ENCODE data around the gene NFIC.
"Not testable (repeated sequence)": the region's sequence is repeated elsewhere in the genome, so short reads cannot be mapped to it uniquely, and the experiment has no call there.

NFIC gene

DNA sequence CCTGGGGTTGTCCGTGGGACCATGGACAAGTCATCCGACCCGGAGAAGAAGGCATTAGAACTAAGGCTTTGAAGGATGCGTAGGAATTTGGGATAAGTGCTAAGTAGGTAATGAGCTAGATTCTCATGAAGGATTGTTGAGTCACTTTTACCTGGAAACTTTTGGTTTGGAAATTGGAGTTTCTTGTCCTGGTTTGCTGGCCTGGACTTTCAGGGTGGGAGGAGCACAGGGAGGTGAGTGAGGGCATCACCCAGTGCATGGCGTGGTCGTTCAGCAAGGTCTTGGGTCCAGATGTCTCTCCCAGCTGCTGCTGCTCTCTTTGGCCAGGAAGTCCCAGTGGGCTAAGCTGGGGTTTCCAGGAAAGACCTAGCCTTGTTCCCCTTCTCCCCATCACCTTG lies 7.6 kb downstream of the NFIC start:
- DNase-seq (ENCODE audit: low read depth in 3 of 3) = no peak

DNA sequence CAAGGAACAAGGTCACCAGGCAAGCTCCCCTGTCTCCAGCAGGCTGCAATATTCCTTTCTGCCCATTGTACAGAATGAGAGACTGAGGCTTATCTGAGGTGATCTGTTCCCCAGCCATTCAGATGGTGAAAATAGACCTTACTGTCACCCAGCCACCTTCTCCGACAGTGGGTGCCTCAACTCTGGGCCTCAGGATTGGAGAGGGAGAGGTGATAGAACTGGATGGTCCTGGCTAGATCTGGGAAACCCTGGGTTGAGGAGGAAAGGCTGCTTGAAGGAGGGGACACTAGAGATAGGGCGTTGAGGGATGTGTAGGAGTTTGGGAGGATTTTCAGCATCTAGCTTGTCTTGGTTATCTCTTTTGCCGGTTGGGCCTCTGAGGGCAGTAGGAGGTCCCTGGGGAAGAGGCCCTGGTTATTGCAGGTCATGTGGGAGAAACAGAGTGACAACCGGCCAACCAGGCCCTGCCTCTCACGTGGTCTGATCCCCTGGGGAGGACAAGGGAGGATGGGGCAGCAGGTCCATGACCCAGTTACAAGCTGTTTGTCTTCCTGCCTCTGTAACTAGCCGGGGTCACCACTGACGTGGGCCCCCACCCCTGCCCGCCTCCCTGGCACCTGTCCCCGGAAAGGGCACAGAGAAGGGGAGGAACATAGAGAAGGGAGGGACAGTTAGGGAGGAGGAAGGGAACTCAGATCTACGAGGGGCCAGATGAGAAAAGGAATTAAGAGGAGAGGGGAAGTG lies 8.2 kb downstream of the NFIC start:
- no peak for DNase-seq (ENCODE audit: low read depth in 3 of 3)

DNA sequence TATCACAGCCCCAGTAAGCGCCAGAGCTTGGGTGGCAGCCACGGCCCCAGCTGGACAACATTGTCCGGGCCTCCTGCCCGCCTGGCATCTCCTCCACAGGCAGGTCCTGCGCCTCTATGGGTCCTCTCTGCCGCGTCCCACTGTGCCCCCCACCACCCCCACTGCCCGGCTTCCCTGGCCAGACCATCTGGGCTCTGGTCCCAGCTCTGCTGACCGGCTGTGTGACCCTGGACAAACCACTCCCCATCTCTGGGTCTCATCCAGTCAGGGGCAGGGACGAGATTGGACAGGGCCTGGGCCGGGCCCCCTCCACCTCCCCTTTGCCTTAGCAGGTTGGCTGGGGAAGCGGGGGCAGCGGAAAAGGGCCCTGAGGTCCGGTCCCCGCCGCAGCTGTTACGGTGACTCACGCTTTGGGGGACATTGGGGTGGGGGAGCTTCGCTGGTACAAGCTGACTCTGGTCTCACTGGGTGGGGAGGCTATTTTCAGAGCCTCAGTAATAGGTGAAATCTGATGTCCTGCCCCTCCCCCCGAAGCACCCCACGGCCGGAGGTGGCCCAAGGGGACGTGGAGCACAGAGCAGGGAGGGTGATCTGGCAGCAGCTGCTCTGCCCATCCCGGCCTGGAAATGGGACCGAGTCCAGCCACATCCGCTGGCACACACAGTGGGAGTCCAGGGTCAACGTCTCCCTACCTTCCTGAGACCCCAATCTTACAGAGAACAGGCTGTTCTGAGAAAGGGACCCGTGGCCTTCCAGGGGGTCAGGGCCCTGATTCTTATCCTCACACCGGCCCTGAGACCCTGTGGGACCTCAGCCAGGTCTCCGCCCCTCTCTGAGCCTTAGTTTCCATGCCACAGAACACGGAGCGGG lies 9.1 kb downstream of the NFIC start:
- no peak for DNase-seq (ENCODE audit: low read depth in 3 of 3)

DNA sequence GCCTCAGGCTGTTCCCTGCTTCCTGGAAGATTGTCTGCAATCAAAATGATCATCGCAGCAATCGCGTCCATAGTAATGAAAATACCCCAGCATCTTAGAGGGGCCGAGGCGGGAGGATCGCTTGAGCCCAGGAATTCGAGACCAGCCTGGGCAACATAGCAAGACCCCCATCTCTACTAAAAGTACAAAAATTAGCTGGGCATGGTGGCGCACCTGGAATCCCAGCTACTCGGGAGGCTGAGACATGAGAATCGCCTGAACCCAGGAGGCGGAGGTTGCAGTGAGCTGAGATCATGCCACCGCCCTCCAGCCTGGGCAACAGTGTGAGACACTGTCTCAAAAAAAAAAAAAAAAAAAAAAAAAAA lies 9.7 kb downstream of the NFIC start:
- not testable (repeated sequence) for DNase-seq (ENCODE audit: low read depth in 3 of 3)

DNA sequence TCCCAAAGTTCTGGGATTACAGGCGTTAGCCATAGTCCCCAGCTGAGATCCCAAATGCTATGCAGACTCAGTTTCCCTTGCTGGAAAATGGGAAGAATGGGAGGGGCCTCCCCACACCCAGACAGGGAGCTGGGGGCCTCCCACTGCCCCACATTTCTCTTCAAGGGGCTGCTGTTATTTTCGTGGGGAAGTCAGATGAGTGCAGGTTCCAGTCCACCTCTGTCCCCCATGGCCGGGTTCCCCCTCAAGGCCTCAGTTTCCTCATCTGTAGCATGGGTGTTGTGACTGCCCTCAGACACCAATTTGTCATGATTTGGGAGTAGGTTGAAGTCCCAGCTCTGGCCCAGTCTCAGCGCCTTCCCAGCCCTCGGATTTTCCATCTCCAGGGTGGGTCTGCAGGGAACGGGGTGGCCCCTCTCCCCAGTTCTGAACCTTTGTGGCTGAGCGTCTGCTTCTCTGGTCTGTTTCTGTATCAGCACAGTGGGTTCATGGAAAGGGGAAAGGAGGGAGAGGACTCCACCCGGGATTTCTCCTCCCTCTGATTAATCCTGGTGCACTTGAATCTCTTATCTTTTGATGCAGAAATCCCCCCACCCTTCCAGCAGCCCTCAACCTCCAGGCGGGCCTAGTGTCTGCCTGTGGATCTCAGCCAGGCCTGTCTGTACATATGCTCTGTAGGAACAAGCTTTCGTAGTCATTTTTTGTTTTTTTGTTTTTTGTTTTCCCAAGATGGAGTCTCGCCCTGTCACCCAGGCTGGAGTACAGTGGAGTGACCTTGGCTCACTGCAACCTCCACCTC lies 12.2 kb downstream of the NFIC start:
- no peak for DNase-seq (ENCODE audit: low read depth in 3 of 3)

DNA sequence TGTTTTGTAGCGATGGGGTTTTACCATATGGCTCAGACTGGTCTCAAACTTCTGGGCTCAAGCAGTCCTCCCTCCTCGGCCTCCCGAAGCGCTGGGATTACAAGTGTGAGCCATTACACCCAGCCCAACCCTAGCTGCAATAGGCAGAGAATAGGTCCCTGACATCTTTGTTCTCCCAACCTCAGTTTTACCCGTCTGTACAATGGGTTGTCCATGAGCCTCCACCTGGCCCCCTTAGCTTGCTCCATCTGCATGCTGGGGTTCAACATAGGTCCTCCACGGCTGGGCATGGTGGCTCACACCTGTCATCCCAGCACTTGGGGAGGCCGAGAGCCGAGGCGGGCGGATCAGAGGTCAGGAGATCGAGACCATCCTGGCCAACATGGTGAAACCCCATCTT lies 14.4 kb downstream of the NFIC start:
- DNase-seq (ENCODE audit: low read depth in 3 of 3) = no peak

DNA sequence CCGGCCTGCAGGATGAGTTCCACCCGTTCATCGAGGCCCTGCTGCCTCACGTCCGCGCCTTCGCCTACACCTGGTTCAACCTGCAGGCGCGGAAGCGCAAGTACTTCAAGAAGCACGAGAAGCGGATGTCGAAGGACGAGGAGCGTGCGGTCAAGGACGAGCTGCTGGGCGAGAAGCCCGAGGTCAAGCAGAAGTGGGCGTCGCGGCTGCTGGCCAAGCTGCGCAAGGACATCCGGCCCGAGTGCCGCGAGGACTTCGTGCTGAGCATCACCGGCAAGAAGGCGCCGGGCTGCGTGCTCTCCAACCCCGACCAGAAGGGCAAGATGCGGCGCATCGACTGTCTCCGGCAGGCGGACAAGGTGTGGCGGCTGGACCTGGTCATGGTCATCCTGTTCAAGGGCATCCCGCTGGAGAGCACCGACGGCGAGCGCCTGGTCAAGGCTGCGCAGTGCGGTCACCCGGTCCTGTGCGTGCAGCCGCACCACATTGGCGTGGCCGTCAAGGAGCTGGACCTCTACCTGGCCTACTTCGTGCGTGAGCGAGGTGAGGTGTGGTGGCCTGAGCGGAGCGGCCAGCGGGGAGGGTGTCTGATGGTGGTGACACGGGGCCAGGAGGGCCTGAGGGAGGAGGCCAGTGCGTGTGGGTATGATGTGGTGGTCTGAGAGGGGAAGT lies 15.5 kb downstream of the NFIC start:
- no peak for DNase-seq (ENCODE audit: low read depth in 3 of 3)

DNA sequence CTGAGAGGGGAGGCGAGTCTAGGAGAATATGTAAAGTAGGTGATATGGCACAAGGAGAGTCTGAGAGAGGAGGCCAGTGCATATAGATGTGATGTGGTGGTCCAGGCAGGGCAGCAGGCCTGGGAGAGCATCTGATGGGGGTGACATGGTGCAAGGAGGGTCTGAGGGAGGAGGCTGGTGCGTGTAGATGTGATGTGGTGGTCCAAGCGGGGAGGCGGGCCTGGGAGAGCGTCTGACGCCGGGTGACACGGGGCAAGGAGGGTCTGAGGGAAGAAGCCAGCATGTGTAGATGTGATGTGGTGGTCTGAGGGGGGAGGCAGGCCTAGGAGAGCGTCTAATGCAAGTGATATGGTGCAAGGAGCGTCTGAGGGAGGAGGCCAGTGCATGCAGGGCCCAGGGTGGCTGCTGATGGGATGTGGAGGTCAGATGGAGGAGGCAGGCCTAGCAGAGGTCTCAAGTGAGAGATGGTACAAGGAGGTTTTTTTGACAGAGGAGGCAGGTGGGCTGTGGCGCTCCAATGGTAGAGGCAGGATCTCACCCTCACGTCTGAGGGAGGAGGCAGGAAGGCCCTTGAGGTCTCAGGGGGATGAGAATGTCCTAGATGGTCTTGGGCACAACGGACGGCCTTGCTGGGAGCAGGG lies 16.2 kb downstream of the NFIC start:
- no peak for DNase-seq (ENCODE audit: low read depth in 3 of 3)

DNA sequence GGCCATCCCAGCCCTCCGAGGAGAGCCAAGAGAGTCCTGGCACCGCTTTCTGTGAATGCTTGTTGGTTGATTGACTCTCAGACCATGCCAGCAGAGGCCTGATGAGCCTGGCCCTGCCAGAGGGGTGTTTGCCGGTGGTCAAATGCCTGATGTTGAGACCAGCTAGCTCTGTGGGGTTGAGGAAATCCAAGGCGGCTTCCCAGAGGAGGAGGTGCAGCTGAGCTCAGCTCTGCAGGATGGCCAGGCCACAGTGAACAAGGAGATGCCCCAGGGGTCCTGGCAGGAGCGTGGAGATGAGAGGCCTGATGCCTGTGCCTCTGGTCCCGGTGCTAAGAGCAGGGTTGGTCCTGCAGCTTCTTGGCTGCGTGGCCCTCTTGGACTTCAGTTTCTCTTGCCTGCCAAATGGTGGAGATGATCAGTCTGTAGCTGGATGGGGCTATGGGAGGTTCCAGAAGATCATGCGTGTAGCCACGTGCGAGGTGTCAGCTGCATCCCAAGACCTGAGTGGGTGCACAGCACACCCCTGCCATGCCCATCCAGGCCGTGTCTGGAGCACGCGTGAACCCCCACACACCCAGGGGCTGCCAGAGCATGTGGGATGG lies 16.8 kb downstream of the NFIC start:
- DNase-seq (ENCODE audit: low read depth in 3 of 3) = no peak

DNA sequence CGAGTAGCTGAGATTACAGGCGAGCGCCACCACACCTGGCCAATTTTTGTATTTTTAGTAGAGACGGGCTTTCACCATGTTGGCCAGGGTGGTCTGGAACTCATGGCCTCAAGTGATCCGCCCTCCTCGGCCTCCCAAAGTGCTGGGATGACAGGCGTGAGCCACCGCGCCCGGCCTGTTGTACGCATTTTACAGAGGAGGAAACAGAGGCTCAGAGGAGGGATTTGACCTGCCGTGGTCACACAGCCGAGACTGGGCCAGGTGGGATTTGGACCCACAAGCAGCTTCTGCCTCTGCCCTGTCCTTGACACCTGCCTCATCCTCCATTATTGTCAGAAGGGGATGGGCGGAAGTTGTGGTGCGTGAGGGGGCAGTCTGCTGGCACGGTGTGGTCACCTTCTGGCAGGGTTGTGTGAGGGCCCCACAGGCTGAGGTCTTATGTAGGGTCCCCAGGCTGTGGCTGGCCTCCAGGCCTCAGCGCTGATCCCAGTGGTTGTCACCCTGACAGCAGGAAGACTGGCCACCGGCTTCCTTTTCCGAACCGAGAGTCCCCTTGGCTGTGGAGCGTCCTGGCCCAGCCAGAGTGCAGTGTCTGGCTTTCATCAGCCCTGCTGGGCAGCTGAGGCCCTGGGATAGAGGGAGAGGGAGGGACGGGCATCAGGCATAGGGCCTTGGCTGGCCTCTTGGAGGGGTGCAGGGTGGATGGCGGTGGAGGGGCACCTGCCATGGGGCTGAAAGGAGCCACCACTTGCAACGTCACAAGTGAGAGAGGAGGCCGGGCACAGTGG lies 20.3 kb downstream of the NFIC start:
- no peak for DNase-seq (ENCODE audit: low read depth in 3 of 3)

DNA sequence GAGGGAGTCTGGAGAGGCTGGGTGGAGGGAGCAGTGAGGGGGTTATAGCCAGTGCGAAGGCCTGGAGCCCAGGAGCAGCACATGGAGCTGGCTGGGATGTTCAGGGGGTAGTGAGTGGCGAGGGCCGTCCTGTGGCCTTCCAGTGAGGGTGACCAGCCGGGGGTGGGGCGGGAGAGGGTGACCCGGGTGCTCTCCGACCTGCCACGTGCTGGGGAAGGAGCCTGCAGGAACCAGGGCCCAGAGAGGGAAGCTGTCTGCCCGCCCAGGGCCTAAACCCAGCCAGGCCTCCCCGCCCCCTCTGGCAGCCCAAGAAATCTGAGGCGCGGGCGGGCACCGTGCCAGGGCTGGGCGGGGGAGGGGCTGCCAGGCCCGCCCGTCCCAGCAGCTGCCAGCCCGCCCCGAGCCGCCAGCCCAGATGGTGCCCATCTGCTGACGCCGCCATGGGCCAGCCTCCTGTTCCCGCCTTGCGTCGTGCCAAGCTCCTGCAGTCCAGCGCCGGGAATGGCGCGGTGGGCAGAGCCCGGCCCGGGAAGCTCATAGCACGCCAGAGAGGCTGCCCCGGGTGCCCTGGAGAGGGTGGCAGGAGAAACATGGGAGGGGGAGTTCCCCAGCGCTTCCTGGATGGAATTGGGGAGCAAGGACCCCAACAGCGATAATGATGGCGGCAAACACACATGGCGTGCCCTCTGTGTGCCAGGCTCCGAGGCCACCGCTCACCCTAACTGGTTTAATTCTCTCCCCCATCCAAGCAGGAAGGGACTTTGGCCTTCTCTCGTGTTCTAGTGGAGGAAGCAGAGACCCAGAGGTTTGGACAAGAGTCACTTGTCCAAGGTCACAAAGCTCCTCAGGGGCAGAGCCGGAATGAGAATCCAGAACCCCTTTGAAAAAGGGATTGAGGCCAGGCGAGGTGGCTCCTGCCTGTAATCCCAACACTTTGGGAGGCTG lies 21.5 kb downstream of the NFIC start:
- no peak for DNase-seq (ENCODE audit: low read depth in 3 of 3)

DNA sequence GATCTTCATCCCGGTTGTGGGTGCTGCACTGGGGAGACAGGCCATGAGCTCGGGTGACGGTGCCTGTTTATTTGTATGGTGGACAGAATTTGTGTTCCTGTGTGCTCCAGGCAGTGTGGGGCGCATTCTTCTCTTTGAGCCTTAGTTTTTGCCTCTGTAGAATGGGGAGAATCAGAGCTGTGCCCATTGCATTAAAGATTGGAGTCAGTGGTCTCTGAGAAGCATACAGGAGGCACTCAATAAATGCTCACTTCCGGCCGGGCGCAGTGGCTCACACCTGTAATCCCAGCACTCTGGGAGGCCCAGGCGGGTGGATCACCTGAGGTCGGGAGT lies 23.0 kb downstream of the NFIC start:
- no peak for DNase-seq (ENCODE audit: low read depth in 3 of 3)

DNA sequence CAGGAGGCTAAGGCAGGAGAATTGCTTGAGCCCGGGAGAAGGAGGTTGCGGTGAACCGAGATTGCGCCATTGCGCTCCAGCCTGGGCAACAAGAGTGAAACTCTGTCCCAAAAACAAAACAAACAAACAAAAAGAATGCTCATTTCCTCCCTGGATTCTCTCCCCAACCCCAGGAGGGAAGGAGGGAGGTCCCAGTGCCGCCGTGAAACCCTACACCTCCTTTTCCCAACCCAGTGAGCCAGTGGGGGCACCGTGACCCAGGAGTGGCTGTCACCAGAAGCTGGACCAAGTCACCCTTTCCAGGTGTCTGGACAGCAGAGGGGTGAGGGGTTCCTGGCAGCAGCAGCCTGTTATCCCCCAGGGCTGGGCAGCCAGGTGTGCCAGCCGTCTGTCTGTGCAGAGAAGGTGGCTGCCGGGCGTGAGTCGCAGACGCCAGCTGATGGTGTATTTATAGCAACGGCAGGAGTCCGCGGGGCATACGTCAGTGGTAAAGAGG lies 23.5 kb downstream of the NFIC start:
- no peak for DNase-seq (ENCODE audit: low read depth in 3 of 3)

DNA sequence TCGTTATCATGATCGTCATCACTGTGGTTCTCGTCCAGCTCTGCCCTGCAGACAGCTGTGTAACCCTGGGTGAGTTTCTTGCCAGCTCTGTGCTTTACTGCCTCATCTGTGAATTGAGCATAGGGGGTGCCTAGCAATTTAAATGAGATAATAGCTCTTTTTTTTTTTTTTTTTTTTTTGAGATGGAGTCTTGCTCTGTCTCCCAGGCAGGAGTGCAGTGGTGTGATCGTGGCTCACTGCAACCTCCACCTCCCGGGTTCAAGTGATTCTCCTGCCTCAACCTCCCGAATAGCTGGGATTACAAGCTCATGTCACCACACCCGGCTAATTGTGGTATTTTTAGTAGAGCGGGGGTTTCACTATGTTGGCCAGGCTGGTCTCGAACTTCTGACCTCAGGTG lies 25.5 kb downstream of the NFIC start:
- not testable (repeated sequence) for DNase-seq (ENCODE audit: low read depth in 3 of 3)

DNA sequence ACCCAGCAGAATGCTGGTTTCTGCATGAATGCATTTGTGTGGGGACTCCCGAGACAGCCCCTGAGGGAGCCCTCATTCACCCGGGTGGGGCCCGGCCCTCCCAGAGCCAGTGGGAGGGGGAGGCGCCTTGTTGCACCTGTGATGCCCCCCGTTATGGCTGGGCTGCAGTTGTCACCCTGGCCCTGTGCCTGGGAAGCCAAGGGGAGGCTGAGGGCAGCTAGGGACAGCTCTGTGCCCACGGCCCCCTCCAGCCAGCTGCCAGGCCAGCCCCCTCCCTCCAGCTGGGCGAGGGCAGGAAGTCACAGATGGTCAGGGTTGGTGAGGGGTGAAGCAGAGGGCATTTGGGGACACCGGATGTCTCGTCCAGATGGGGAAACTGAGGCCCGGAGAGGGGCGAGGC lies 26.1 kb downstream of the NFIC start:
- DNase-seq (ENCODE audit: low read depth in 3 of 3) = no peak

DNA sequence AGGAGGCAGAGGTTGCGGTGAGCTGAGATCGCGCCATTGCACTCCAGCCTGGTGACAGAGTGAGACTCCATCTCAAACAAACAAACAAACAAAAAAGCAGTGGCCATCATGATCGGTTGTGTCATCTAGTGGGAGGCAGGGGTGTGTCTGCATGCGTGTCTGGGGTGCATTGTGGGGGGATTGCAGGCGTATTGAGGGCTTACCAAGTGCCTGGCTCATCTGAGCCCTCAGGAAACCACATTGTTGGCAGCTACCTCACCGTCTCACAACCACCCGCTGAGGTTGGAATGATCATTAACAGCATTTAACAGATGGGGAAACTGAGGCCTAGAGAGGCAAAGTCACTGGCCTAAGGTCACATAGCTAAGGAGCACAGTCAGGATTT lies 30.5 kb downstream of the NFIC start:
- DNase-seq (ENCODE audit: low read depth in 3 of 3) = no peak

DNA sequence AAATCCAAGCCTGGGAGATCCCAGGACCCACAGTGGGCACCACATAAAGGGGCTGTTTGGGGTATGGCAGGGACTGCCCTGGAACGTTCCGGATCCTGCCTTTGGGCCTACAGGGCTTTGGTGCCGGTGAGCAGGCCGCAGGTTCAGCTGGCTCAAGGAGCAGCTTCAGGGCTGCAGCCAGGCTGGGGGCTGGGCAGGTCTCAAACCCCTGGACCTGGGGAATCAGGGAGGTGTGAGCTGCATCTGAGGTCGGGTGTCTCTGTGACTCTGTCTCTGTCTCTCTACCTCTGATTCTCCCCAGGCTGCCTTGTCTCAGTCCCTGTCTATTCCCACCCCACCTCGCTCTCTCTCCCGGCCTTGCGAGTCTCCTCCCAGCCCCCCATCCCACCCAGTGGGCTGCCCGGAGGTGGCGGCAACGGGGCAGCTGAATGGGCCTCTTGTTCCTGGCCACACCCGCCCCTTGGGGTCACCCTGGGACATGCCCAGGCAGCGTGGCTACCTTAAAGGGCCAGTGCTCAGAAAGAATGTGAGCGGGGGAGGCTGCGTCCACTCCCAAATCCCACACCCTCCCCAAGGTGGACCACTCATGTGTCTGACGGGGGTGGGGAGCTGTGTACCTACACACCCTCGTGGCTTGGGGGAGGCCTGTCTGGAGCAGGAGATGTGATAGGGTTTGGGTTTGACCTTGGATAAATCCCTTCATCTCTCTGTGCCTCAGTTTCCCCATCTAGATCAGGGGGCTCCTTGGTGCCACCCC lies 31.1 kb downstream of the NFIC start:
- DNase-seq (ENCODE audit: low read depth in 3 of 3) = no peak
